VCaP (cell line): Measurements from ENCODE around the gene SNTG2.

Experiments
- H3K27ac ChIP-seq: fragments of 450-650 bp; 2 replicates; pipeline ENCODE4 v1.5.1; 2017
- TF ChIP-seq, protein P1 (sequence below): fragments of 450-650 bp; conservative IDR thresholded peaks from 2 replicates; pipeline ENCODE4 v1.5.1; 2017; ENCODE audit warnings: mild to moderate bottlenecking, moderate library complexity

SNTG2 gene

DNA sequence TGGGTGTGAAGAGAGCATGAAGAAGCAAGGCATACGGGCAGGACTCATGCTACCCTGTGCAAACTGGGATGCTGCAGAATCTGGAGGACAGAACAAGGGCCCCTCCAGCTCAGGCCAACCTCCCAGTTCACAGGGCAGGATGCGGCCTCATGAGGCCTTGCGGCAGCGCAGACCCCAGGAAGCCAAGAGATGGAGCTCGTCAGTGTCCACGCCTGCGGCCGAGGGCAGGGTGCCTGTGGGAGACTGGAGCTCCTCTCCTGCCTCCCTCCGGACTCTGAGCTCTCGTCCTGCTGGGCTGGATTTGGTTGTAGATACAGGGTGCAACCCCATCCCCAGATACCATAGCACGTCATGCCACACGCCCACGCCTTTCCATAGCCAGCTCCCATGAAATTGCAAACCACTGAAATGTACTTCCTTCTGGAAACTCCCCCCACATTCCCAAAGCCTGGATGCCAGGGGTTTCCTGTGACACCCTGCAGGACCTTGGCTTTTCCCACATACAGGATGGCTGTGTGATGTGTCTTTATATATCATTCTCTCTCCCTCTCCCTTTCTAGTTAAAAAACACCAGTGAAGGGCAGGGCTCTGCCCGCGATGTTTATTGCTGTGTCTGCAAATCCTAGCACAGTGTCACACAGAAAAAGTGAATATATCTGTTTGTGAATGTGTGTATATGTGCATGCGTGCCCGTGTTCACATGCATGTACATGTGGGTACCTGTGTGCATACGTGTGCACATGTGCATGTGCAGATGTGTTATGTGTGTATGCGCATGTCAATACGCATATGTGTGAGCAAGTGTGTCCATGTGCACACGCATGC lies 12.3 kb upstream of the SNTG2 start:
- no peak overlapping the region for H3K27ac ChIP-seq

GRCh38 chr2:939936-940601 lies 10.6 kb upstream of the SNTG2 start:
- H3K27ac ChIP-seq = no peak overlapping the region
- TF ChIP-seq, protein P1, sequence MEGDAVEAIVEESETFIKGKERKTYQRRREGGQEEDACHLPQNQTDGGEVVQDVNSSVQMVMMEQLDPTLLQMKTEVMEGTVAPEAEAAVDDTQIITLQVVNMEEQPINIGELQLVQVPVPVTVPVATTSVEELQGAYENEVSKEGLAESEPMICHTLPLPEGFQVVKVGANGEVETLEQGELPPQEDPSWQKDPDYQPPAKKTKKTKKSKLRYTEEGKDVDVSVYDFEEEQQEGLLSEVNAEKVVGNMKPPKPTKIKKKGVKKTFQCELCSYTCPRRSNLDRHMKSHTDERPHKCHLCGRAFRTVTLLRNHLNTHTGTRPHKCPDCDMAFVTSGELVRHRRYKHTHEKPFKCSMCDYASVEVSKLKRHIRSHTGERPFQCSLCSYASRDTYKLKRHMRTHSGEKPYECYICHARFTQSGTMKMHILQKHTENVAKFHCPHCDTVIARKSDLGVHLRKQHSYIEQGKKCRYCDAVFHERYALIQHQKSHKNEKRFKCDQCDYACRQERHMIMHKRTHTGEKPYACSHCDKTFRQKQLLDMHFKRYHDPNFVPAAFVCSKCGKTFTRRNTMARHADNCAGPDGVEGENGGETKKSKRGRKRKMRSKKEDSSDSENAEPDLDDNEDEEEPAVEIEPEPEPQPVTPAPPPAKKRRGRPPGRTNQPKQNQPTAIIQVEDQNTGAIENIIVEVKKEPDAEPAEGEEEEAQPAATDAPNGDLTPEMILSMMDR = no peak

More for the DNA sequence above, 12.3 kb upstream of the SNTG2 start:
- TF ChIP-seq, protein P1 = no peak

- TF ChIP-seq, protein P1 = no peak
- H3K27ac ChIP-seq = peak overlapping the region; percentile 64
Observed at GRCh38 chr2:941871-942270, 8.8 kb upstream of the SNTG2 start.

DNA sequence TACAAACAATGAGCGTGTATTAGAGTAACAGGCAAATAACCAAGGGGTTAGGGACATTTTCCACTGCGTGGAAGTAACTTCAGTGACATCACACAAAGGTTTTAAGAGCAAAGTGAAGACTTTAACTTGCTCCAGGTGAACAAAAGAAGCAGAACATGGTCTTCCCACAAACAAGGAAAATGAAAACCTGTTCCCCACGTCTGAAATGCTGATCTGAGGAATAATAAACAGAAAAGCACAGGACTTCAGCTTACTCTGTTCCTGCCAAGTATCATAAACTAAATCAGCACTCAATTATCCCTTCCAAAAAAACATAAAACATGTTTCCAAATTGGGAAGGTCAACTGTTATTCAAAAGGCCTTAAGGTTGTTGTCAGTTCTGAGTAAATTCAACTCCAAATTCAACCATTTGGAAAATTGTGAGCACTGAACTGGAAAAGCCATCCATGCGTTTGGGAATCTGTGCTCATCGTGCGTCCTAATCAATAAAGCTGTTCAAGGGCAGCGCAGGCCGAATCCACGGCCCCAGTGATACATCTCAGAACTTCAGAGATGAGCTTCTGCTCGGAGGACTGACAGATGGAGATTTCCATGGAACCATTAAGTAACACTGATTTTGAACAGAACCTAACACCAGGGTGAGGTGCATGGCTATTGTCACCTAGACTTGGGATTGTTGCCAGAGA lies 7.7 kb upstream of the SNTG2 start:
- TF ChIP-seq, protein P1 = no peak
- peak overlapping the region; percentile 64 for H3K27ac ChIP-seq

DNA sequence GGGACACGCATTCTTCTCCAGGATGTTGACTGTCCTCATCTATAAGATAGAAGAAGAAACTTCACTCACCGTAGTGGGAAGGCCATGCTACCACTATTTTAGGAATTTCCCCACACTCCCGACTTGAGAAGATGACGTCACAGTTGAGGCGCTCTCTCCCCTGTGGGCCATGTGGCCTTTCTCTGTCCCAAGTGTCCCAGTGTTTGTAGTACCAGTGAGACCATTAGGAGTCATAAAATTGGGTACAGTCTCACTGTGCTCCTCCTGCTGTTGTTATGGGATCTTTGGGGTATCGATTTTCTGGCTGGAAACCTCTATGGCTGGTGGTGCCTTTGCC lies 7.2 kb upstream of the SNTG2 start:
- peak overlapping the region; percentile 64 for H3K27ac ChIP-seq
- TF ChIP-seq, protein P1 = no peak

- TF ChIP-seq, protein P1 = no peak
Observed at GRCh38 chr2:943821-944220, 6.8 kb upstream of the SNTG2 start.

DNA sequence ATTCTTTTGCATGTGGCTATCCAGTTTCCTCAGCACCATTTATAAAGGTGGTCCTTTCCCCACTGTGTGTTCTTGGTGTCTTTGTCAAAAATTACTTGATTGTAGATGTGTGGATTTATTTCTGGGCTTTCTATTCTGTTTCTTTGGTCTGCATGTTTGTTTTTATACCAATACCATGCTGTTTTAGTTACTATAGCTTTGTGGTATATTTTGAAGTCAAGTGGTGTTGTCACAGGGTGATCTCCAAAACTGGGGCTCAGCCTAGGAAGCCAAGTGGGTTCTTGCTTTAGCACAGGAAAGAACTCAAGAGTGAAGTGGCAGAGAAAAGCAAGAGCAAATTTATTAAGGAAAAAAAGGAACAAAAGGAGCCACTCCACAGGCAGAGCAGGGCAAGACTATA lies 6.0 kb upstream of the SNTG2 start:
- H3K27ac ChIP-seq = no peak overlapping the region
- TF ChIP-seq, protein P1 = no peak

More at GRCh38 chr2:943821-944220, 6.8 kb upstream of the SNTG2 start:
- H3K27ac ChIP-seq = peak overlapping the region; percentile 64
